CD4-positive, alpha-beta T cell treated with Interleukin-2 at 100 ng/mL for 4 hours (primary cell): ENCODE data around the gene SMIM30.

Experiments used
- DNase-seq: peaks from one replicate; pipeline ENCODE4 v3.0.0-alpha.2; 2020; ENCODE audit warnings: low spot score

Gene SMIM30

GRCh38 chr7:113100121-113100603 is 18.2 kb downstream of the SMIM30 start:
- DNase-seq = no peak

GRCh38 chr7:113099284-113099919 is 19.0 kb downstream of the SMIM30 start:
- DNase-seq = no peak

DNA sequence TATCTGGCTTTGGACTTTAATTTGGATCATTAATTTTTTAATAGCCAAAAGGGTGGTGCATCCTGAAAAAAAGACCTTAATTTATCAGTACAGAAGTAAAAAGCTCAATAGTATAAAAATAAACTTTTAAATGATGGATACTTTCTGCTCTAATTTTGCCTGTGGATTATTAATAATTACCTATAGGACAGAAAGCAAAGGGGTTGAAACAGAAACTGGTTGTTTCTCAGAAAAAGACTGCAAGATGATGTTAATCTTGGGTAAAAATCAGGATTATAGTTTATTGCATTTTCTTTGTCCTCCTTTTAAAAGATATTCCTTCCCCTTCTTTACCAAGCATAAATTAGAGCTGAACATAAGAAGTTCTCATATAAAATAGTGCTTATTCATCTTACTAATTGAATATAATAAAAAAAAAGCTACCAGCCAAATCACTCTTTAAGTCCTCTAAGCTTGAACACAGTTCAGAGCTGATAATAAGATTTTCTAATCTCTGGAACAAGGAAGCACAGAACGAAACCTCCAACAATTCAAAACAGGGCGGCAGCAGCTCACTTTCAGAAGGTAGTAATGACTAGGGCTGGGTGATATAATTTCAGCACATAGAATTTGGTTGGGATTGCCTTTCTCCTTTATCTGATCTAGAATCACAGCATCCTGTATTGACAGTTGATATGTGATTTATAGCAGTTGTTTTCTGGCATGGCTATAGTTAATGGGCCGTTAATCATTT is 23.7 kb downstream of the SMIM30 start:
- no peak for DNase-seq

DNA sequence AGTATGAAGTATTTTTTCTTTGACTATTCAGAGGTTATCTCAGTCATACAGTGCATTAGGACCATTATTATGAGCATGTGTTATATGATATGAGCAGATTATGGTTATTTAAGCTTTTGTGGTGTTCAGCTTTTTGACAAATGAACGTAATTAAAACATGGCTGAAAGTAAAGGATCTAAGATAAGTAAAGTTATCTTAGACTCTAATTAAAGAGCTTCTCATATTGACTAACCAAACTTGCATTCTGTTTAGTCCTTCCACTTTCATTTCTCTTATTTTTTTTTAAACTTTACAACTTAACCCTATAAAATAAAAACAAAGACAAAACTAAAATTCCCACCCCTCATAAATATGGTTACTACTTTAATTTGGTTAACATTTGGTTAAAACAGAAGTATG is 24.8 kb downstream of the SMIM30 start:
- no peak for DNase-seq

DNA sequence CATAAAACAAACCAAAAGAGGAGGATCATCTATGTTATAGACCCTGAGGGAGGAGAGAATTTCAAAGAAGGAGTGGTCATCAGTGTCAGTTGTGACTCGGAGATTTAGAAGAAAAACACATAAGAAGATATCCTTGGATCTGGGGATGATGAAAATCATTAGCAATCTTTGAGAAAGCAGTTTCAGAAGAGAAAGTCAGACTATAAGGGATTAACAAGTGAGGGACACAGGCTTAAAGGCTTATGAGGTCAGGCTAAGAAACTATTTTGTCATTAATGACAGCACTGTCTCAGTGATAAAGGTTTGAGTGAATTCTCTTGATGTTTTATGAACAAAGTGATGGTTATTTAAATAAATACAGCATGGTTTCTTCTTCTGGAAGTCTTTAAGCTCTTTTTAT is 25.6 kb downstream of the SMIM30 start:
- no peak for DNase-seq

GRCh38 chr7:113087071-113087998 is 31.0 kb downstream of the SMIM30 start:
- DNase-seq = no peak

DNA sequence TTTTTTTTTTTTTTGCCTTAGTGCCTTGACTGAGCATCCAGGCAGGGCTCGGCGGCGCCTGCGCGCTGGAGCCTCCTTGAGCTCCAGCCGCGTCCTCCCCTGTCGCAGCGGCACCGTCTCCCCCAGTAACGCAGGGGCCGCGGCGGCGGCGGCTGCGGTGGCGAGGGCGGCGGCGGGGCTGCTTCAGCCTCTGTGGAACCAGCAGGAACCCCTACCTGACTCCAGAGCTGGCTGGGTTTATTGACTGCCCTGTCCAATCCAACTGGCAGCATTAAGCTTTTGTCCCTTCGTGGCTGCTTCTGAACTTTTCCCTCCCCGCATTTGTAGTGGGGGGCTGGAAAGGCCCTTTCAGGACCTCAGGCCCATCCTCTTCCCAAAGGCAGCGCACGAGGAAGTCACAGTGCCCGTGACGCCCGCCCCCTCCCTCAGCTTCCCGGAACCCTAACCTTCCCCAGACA is 31.9 kb downstream of the SMIM30 start, which contains the start of gene GPR85:
Gene GPR85, minus strand, starts transcription at position 397 of the 458 bp plus-strand sequence. CDS start 2,106 bp downstream, outside the sequence.
- DNase-seq = no peak

DNA sequence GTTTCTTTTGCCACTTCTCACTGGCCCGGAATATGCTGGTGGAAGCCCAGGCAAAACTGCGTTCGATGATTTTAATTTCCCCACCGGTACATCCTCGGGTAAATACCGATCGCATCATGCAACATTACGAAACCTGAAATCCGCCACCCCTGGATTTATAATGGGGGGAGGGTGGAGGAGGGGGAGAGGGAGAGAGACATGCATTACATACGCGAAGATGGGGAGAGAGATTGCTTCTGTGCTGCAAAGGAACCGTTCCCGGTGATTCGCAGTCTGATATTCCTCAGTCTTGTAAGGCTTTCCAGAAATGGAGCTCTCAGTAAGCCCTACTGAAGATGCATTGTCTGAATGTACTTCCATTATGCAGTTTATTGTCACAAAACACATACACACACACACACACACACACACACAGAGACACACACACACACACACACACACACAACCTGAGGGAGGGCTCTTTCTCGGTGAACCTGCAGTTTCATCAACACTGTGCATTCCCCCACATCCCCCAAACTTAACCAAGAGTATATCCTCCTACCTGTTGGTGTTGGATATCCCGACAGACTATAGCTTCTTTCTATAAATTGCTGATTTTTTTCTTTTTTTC is 32.5 kb downstream of the SMIM30 start:
- DNase-seq = no peak

DNA sequence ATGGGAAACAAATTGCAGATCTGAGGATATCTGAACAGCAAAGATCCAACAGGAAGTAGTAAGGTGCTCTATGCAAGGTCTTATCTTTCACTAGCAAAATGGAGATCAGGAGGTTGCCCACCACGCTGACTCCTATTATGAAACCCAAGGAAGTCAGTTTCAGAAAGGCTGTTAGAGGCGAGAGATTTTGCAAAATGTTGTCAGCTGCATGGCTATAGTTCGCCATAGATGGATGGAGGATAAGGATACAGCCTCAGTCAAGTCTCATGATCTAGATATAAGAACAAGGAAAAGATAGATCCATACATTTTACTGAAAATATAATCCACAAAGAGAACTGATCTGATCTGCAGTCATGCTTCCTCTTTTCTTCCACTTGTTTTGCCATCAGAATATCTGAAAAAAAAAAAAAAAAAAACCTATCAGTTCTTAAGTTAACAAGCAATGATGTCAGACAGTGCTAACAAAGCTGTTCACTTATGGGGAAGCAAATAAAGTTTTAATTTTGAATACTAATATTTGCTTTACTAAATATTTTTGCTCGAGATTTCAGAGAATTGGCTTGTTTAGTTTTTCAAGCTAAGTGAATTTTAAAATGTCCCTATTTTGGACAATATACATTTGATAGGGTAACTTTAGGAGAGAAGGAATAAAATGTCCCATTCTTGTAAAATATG is 33.7 kb downstream of the SMIM30 start:
- DNase-seq = no peak

GRCh38 chr7:113083816-113084495 is 34.4 kb downstream of the SMIM30 start:
- no peak for DNase-seq

DNA sequence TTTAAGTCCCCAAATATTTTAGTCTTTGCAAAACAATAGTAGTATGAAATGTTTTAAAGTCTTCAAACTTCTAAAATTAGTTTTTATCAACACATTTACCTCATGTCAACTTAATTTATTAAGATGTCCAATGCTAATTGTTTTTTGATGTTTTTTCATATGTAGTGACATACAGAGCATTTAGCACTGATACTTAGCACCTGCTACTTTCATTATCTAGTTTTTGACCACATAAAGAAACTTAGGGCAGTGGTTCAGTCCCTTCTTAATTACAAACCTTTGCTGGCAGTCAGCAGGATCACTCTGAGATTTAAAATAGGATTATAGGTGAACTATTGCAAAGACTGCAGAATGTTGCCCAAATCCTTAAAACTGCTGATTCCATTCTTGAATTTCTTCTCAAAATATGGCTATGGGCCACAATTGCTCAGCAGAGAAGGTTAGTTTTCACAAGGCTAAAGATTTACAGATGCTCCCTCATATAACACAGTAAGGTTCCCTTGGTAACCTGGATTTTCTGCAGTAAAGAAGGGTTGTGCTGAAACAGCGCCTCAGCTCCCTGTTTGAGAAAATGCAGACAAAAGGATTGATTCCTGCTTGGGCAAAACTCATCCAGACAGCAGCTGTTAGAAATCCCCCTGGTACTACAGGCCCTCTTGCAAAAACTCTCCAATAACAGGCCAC is 35.1 kb downstream of the SMIM30 start:
- no peak for DNase-seq

DNA sequence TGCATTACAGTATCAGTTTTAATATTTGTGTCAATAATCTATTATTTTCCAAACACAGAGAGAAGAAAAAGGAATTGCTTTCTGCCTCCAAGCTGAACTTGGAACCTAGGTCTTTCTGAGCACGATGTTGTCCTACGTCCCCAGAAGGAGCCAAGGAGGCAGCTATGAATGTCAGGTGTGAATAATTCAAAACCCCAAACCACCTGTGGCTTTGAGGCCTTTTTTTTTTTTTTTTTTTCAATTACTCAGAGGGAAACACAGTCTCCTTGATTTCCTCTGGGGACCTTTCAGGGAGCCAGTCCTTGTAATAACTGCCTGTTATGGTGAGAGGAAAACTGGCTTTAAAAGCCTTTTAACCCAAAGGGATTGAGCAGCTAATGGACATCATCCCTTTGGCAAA is 40.0 kb downstream of the SMIM30 start:
- no peak for DNase-seq

DNA sequence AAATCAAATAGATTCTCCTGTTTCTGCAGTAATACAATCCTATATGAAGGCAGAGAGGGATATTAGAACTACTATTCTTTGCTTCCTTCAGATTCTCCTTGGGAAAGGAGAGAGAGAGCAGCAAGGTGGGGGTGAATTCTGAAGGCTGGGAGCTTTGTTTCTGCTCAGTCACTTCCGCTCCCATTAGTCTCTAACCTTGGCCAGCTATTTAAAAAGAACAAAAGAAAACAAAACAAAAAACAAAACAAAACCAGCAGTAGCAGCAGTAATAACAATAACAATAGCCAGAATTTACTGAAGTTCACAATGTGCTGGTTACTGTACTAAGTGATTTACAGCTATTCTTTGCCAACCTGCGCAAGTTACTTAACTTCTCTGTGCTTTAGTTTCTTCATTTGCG is 41.7 kb downstream of the SMIM30 start:
- no peak for DNase-seq

DNA sequence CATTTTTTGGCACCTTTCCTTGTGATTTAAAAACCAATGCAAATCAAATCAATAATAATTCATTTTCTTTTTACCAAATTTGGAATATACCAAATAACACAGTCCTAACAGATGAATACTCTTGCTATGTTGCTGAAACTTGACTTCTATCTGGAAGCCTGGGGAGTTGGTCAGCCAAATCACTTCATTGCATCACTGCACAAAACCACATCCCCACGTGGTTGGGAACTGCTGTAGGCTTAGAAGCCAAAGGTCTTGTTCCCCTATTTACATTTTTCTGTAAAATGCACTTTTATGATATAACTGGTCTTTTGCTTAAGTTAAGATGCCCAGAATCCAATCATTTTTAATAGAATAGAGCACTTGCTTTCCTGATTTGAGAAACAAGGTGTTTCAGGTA is 46.9 kb downstream of the SMIM30 start:
- DNase-seq = no peak
